Measurements from ENCODE around the gene PRSS2. TPM values are rescaled to one million over a fixed set of nuclear protein-coding genes. Genes with fewer than 3 reads are reported as not detected.

Gene PRSS2
- not detected for total RNA-seq
- long read RNA-seq, partial matches to known transcripts: 0 of 1 reads
- long read RNA-seq, other reads (novel, unspliced or antisense): 0 of 1 reads

- intact Hi-C loops (cut with DNase I): no loop called here
- H3K36me3 ChIP-seq: no peaks in the 10 kb centered on the region
- H3K9me3 ChIP-seq: no peaks in the 10 kb centered on the region
- H3K4me3 ChIP-seq: no peak within 1 kb of the TSS
- ATAC-seq: no peak
- H3K4me1 ChIP-seq: no peaks in the 10 kb centered on the region
- no peak within 1 kb of the TSS for H3K27ac ChIP-seq
- DNase-seq: no peak
- TF ChIP-seq CTCF (IDR thresholded peaks at IDR 0.05): no peak
- no peaks in the 10 kb centered on the region for H3K27me3 ChIP-seq (ENCODE audit: low read depth)
Measured at GRCh38 chr7:142770661-142771352, at the start of gene PRSS2. Gene PRSS2, plus strand, starts transcription at chr7:142770970. Its CDS starts 13 bp downstream, at chr7:142770983.

- Histone ChIP-seq H3K27me3 (ENCODE audit: low read depth) (peaks cover 3% of the 10 kb centered on the region), H3K27ac (no peak overlapping the region), H3K9me3 (no peaks in the 10 kb centered on the region), H3K4me1 (no peaks in the 10 kb centered on the region), H3K4me3 (no peak overlapping the region), H3K36me3 (no peaks in the 10 kb centered on the region)
- DNase-seq (no peak), ATAC-seq (no peak)
- TF ChIP-seq CTCF (IDR thresholded peaks at IDR 0.05): no peak
- intact Hi-C loops (cut with DNase I): no loop called here
Measured at GRCh38 chr7:142720986-142721385, 49.8 kb upstream of the PRSS2 start.

GRCh38 chr7:142722248-142722794, 48.4 kb upstream of the PRSS2 start:
- TF ChIP-seq CTCF (IDR thresholded peaks at IDR 0.05): no peak
- Histone ChIP-seq H3K27me3 (ENCODE audit: low read depth) (peaks cover 7% of the 10 kb centered on the region), H3K4me3 (no peak overlapping the region), H3K4me1 (no peaks in the 10 kb centered on the region), H3K36me3 (no peaks in the 10 kb centered on the region), H3K9me3 (no peaks in the 10 kb centered on the region), H3K27ac (no peak overlapping the region)
- DNase-seq (no peak), ATAC-seq (no peak)
- intact Hi-C loops (cut with DNase I): no loop called here

GRCh38 chr7:142733271-142733670, 37.5 kb upstream of the PRSS2 start:
- H3K4me3 ChIP-seq: no peak overlapping the region
- intact Hi-C loops (cut with DNase I): no loop called here
- no peaks in the 10 kb centered on the region for H3K9me3 ChIP-seq
- DNase-seq (no peak), ATAC-seq (no peak)
- H3K27me3 ChIP-seq (ENCODE audit: low read depth): no peaks in the 10 kb centered on the region
- H3K36me3 ChIP-seq: no peaks in the 10 kb centered on the region
- TF ChIP-seq CTCF (IDR thresholded peaks at IDR 0.05): no peak
- H3K27ac ChIP-seq: no peak overlapping the region
- no peaks in the 10 kb centered on the region for H3K4me1 ChIP-seq

- Histone ChIP-seq H3K4me3 (no peak overlapping the region), H3K36me3 (no peaks in the 10 kb centered on the region), H3K27me3 (ENCODE audit: low read depth) (no peaks in the 10 kb centered on the region), H3K4me1 (no peaks in the 10 kb centered on the region), H3K9me3 (no peaks in the 10 kb centered on the region), H3K27ac (no peak overlapping the region)
- intact Hi-C loops (cut with DNase I): no loop called here
- no peak for TF ChIP-seq CTCF (IDR thresholded peaks at IDR 0.05)
- no peak for ATAC-seq
- no peak for DNase-seq
Measured at GRCh38 chr7:142739923-142740492, 30.8 kb upstream of the PRSS2 start.

All from lower lobe of right lung (tissue), 2 donors.